Aortic smooth muscle cell (primary cell): ENCODE data around the gene DCBLD1. TPM values are rescaled to one million over a fixed set of nuclear protein-coding genes. Genes with fewer than 3 reads are reported as not detected.

ENCODE experiments used
- total RNA-seq: library from RNA; depleted of rRNA; stranded (reverse); fragments of >200 nt; gene quantifications from 2 replicates; pipeline ENCODE4 v1.2.3, GENCODE V29; 2014

DCBLD1 gene
- total RNA-seq = 51.9 and 54.3 TPM in 2 replicates

GRCh38 chr6:117482240-117483003 lies at the start of gene DCBLD1:
Gene DCBLD1 (plus strand): TSS chr6:117482674. CDS start chr6:117482782, 108 bp downstream.

Other genes with a start within 250 kb of the DCBLD1 start
- gene VGLL2, start 217.1 kb upstream of the DCBLD1 start, total RNA-seq = not detected in 2 replicates
- gene ROS1, start 56.7 kb upstream of the DCBLD1 start, total RNA-seq = not detected in 2 replicates
- gene GOPC, start 119.8 kb downstream of the DCBLD1 start, total RNA-seq = 31.8 and 34.6 TPM in 2 replicates
- 15.3 and 16.5 TPM in 2 replicates for gene NUS1, start 192.8 kb downstream of the DCBLD1 start, total RNA-seq